ENCODE measurements around the gene ITPRIPL2. TPM values are rescaled to one million over a fixed set of nuclear protein-coding genes. Genes with fewer than 3 reads are reported as not detected.

Gene ITPRIPL2
- total and polyA plus RNA-seq, 2 of the 13 experiments (the other 11 are each of a cell fraction or from before 2014, with no cell fraction given): 5.9 to 12.6 TPM

- TF ChIP-seq ZSCAN20 (CRISPR knock-in tag; IDR thresholded peaks at IDR 0.05; ENCODE audit: borderline replicate concordance) (0 out of 2 replicates have a peak, but pooled peaks have one; percentile 45), ZNF121 (CRISPR knock-in tag; IDR thresholded peaks at IDR 0.05) (peak; percentile 90), GTF3A (CRISPR knock-in tag; conservative IDR thresholded peaks at IDR 0.05) (no peak), SNAPC4 (CRISPR knock-in tag; IDR thresholded peaks at IDR 0.05) (0 out of 2 replicates have a peak, but pooled peaks have one; percentile 9), SKIL (CRISPR knock-in tag; IDR thresholded peaks at IDR 0.05; ENCODE audit: borderline replicate concordance) (no peak)
Observed at GRCh38 chr16:19109288-19109664, 4.5 kb upstream of the ITPRIPL2 start (continued).

Measured in HepG2 (cell line).